Omental fat pad (tissue), 4 donors: ENCODE results near the gene ZNF736. TPM values are rescaled to one million over a fixed set of nuclear protein-coding genes. Genes with fewer than 3 reads are reported as not detected.

Experiments
- ATAC-seq: fragments of 150-250 bp; one replicate; pipeline ENCODE4 v1.9.1; 2016; ENCODE audit warnings: mild to moderate bottlenecking, moderate library complexity; ENCODE audit not compliant: low FRiP score
- DNase-seq: peaks from one replicate; pipeline ENCODE4 v3.0.0-alpha.2; 2019; ENCODE audit warnings: low spot score
- total RNA-seq, 4 donors: library from RNA; depleted of rRNA; stranded (reverse); fragments of >200 nt; gene quantifications; one replicate each; pipeline ENCODE4 v1.1.0, GENCODE V29; 2016
- TF ChIP-seq, protein P1 (sequence below), 3 donors: fragments of 450-650 bp; IDR thresholded peaks; one replicate each; pipeline ENCODE4 v1.5.1; 2016 to 2017; ENCODE audit warnings: antibody characterized with exemption in 3 of 3, mild to moderate bottlenecking in 3 of 3, moderate library complexity in 2 of 3

The ZNF736 gene
- total RNA-seq, 4 donors from 2014 or later = 6.9 to 12.8 (median 8.9) TPM

- DNase-seq (no peak), ATAC-seq (no peak)
- TF ChIP-seq, protein P1, sequence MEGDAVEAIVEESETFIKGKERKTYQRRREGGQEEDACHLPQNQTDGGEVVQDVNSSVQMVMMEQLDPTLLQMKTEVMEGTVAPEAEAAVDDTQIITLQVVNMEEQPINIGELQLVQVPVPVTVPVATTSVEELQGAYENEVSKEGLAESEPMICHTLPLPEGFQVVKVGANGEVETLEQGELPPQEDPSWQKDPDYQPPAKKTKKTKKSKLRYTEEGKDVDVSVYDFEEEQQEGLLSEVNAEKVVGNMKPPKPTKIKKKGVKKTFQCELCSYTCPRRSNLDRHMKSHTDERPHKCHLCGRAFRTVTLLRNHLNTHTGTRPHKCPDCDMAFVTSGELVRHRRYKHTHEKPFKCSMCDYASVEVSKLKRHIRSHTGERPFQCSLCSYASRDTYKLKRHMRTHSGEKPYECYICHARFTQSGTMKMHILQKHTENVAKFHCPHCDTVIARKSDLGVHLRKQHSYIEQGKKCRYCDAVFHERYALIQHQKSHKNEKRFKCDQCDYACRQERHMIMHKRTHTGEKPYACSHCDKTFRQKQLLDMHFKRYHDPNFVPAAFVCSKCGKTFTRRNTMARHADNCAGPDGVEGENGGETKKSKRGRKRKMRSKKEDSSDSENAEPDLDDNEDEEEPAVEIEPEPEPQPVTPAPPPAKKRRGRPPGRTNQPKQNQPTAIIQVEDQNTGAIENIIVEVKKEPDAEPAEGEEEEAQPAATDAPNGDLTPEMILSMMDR (IDR thresholded peaks at IDR 0.05) = no peak
Measured at GRCh38 chr7:64359543-64359942, 45.8 kb downstream of the ZNF736 start.

DNA sequence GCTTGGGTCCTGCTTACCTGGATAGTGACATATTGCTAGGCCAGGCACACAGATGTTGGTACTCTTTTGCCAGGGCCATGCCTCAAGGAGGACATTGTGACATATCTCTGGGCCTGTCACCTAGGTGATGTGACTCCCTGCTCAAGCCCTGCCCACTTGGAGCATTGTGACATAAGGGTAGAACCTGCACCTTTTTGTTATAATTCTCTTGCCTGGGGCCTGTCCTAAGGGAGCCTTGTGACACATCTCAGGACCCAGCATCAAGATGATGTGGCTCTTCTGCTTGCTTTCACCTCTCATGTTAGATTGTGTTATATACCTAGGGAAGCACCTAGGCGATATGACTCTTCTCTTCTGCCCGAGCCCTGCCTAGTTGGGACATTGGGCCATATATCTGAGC lies 57.4 kb downstream of the ZNF736 start:
- ATAC-seq = no peak
- TF ChIP-seq, protein P1 (IDR thresholded peaks at IDR 0.05) = no peak
- no peak for DNase-seq

GRCh38 chr7:64373017-64373416 lies 59.3 kb downstream of the ZNF736 start:
- TF ChIP-seq, protein P1 (IDR thresholded peaks at IDR 0.05) = no peak
- DNase-seq = no peak
- ATAC-seq = no peak

GRCh38 chr7:64400401-64400800 lies 86.6 kb downstream of the ZNF736 start:
- DNase-seq = no peak
- TF ChIP-seq, protein P1 (IDR thresholded peaks at IDR 0.05) = no peak
- no peak for ATAC-seq

Other genes starting within 250 kb of the ZNF736 start
- not detected for gene ZNF735, start 106.8 kb upstream of the ZNF736 start, total RNA-seq
- not detected for gene ZNF679, start 85.5 kb upstream of the ZNF736 start, total RNA-seq
- 10 to 100 TPM in 3 of 4 donors, 1 to 10 TPM in 1; 4.7 to 33.6 (median 15.1) TPM for gene ZNF680, start 249.1 kb downstream of the ZNF736 start, total RNA-seq